ENCODE results near the gene TNXB.
"Not testable (repeated sequence)": the region's sequence is repeated elsewhere in the genome, so short reads cannot be mapped to it uniquely, and the experiment has no call there.

DNA sequence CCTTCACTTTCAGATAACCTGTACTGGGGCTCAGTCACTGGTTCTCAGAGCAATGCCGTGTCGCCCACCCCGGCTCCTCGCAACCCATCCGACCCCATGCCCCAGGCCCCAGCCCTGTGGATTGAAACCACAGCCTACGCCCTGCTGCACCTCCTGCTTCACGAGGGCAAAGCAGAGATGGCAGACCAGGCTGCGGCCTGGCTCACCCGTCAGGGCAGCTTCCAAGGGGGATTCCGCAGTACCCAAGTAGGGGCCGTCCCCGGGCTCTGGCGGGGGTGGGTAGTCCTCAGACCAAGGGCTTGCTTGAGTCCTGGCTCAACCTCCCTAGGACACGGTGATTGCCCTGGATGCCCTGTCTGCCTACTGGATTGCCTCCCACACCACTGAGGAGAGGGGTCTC is 79.6 kb downstream of the TNXB start:
- not testable (repeated sequence) for TF ChIP-seq MAZ (IDR thresholded peaks at IDR 0.05; ENCODE audit: borderline replicate concordance, low read depth, low read length); CEBPB (IDR thresholded peaks at IDR 0.05; ENCODE audit: low read depth, low read length); RAD21 (IDR thresholded peaks at IDR 0.05; ENCODE audit: low read length); POLR2A (IDR thresholded peaks at IDR 0.05; ENCODE audit: low read depth, low read length); FOS (IDR thresholded peaks at IDR 0.05; ENCODE audit: low read depth, low read length)
- TF ChIP-seq, protein P1, sequence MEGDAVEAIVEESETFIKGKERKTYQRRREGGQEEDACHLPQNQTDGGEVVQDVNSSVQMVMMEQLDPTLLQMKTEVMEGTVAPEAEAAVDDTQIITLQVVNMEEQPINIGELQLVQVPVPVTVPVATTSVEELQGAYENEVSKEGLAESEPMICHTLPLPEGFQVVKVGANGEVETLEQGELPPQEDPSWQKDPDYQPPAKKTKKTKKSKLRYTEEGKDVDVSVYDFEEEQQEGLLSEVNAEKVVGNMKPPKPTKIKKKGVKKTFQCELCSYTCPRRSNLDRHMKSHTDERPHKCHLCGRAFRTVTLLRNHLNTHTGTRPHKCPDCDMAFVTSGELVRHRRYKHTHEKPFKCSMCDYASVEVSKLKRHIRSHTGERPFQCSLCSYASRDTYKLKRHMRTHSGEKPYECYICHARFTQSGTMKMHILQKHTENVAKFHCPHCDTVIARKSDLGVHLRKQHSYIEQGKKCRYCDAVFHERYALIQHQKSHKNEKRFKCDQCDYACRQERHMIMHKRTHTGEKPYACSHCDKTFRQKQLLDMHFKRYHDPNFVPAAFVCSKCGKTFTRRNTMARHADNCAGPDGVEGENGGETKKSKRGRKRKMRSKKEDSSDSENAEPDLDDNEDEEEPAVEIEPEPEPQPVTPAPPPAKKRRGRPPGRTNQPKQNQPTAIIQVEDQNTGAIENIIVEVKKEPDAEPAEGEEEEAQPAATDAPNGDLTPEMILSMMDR (conservative IDR thresholded peaks at IDR 0.05; ENCODE audit: low read depth, low read length): not testable (repeated sequence)
